ENCODE measurements around the gene LARP4. TPM values are rescaled to one million over a fixed set of nuclear protein-coding genes. Genes with fewer than 3 reads are reported as not detected.
"Not testable (repeated sequence)": the region's sequence is repeated elsewhere in the genome, so short reads cannot be mapped to it uniquely, and the experiment has no call there.

LARP4 gene
- total RNA-seq, 1 experiment from 2014 or later: 40.3 TPM

GRCh38 chr12:50403001-50403440 is 2.3 kb downstream of the LARP4 start:
- Histone ChIP-seq H3K27me3 (ENCODE audit: low read length) (no peaks in the 10 kb centered on the region), H3K4me3 (ENCODE audit: low read length) (peak overlapping the region; percentile 81), H3K27ac (ENCODE audit: low read length) (peak overlapping the region; percentile 93), H3K79me2 (ENCODE audit: low read length) (peaks cover 72% of the 10 kb centered on the region), H3K36me3 (ENCODE audit: insufficient read depth, low read length) (no peaks in the 10 kb centered on the region), H3K9ac (ENCODE audit: low read length) (peak overlapping the region; percentile 83), H3K9me2 (replicated peaks; ENCODE audit: insufficient read depth, low read length) (no peaks in the 10 kb centered on the region), H3K4me2 (ENCODE audit: low read depth, low read length, poor library complexity, severe bottlenecking) (peak overlapping the region; percentile 93), H3K4me1 (ENCODE audit: low read length) (peaks cover 26% of the 10 kb centered on the region), H3K9me3 (ENCODE audit: low read length) (no peaks in the 10 kb centered on the region), H2AFZ (ENCODE audit: low read length) (no peak overlapping the region), H4K20me1 (ENCODE audit: insufficient read depth, low read depth, low read length) (peaks cover 28% of the 10 kb centered on the region; the same call in 1 of the 2 replicates)
- peak; percentile 67 for DNase-seq

GRCh38 chr12:50404307-50404706 is 3.6 kb downstream of the LARP4 start:
- DNase-seq: no peak
- Histone ChIP-seq H3K4me2 (ENCODE audit: low read depth, low read length, poor library complexity, severe bottlenecking) (no peak overlapping the region), H3K36me3 (ENCODE audit: insufficient read depth, low read length) (no peaks in the 10 kb centered on the region), H3K9me3 (ENCODE audit: low read length) (no peaks in the 10 kb centered on the region), H4K20me1 (ENCODE audit: insufficient read depth, low read depth, low read length) (peaks cover 31% of the 10 kb centered on the region; the same call in 1 of the 2 replicates), H3K9ac (ENCODE audit: low read length) (no peak overlapping the region), H3K9me2 (replicated peaks; ENCODE audit: insufficient read depth, low read length) (no peaks in the 10 kb centered on the region), H2AFZ (ENCODE audit: low read length) (no peak overlapping the region), H3K4me3 (ENCODE audit: low read length) (no peak overlapping the region), H3K27me3 (ENCODE audit: low read length) (no peaks in the 10 kb centered on the region), H3K27ac (ENCODE audit: low read length) (no peak overlapping the region), H3K79me2 (ENCODE audit: low read length) (peaks cover 85% of the 10 kb centered on the region), H3K4me1 (ENCODE audit: low read length) (peaks cover 26% of the 10 kb centered on the region)

DNA sequence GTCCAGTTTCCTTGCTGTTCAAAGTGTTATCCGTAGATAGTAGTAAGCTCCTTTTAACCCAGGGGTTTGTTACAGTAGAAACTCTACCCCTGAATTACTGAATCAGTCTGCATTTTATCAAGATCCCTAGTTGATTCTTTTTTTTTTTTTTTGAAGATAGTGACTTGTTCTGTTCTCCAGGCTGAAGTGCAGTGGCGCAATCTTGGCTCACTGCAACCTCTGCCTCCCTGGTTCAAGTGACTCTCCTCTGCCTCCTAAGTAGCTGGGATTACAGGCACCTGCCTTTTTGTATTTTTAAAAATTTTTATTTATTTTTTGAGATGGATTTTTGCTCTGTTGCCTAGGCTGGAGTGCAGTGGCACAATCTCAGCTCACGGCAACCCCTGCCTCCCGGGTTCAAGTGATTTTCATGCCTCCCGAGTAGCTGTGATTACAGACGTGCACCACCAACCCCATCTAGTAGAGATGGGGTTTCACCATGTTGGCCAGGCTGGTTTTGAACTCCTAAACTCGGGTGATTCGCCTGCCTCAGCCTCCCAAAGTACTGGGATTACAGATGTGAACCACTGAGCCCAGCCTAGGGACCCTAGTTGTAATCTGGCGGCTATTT is 10.5 kb downstream of the LARP4 start:
- no peaks in the 10 kb centered on the region for H3K27me3 ChIP-seq (ENCODE audit: low read length)
- DNase-seq: no peak
- H3K4me2 ChIP-seq (ENCODE audit: low read depth, low read length, poor library complexity, severe bottlenecking): no peak overlapping the region
- H3K27ac ChIP-seq (ENCODE audit: low read length): no peak overlapping the region
- H4K20me1 ChIP-seq (ENCODE audit: insufficient read depth, low read depth, low read length): peaks cover 50% of the 10 kb centered on the region
- H3K9me3 ChIP-seq (ENCODE audit: low read length): no peaks in the 10 kb centered on the region
- H3K4me1 ChIP-seq (ENCODE audit: low read length): peaks cover 5% of the 10 kb centered on the region
- no peaks in the 10 kb centered on the region for H3K9me2 ChIP-seq (replicated peaks; ENCODE audit: insufficient read depth, low read length)
- H3K36me3 ChIP-seq (ENCODE audit: insufficient read depth, low read length): peaks cover 9% of the 10 kb centered on the region; the same call in 1 of the 2 replicates
- H3K9ac ChIP-seq (ENCODE audit: low read length): no peak overlapping the region
- peaks cover 98% of the 10 kb centered on the region for H3K79me2 ChIP-seq (ENCODE audit: low read length)
- no peak overlapping the region for H2AFZ ChIP-seq (ENCODE audit: low read length)
- H3K4me3 ChIP-seq (ENCODE audit: low read length): no peak overlapping the region

DNA sequence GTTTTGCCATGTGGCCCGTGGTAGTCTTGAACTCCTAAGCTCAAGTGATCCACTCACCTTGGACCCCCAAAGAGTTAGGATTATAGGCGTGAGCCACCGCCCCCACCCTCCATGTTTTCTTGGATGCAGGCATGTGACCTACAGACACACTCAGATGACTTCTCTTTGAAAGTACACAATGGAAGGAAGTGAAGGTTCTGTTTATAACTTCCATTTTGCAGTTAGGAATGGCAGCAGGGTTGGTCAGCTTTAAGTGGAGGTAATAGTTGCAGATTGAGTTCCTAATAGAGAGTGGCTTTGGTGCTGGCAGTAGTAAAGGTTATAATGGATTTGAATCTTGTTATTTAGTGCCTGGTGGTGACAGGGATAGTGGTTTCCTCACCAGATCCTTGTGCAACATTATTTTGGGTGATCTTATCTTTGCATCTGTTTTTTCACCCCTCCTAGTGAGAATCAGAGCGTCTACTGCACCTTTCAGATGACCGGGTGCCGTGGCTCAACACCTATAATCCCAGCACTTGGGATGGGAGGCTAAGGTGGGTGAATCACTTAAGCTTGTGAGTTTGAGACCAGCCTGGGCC is 15.3 kb downstream of the LARP4 start:
- H3K4me1 ChIP-seq (ENCODE audit: low read length): peaks cover 18% of the 10 kb centered on the region
- no peaks in the 10 kb centered on the region for H3K9me3 ChIP-seq (ENCODE audit: low read length)
- H3K9me2 ChIP-seq (replicated peaks; ENCODE audit: insufficient read depth, low read length): no peaks in the 10 kb centered on the region
- H4K20me1 ChIP-seq (ENCODE audit: insufficient read depth, low read depth, low read length): peaks cover 44% of the 10 kb centered on the region
- no peak for DNase-seq
- H3K4me3 ChIP-seq (ENCODE audit: low read length): no peak overlapping the region
- H3K9ac ChIP-seq (ENCODE audit: low read length): no peak overlapping the region
- peaks cover 15% of the 10 kb centered on the region; the same call in 1 of the 2 replicates for H3K36me3 ChIP-seq (ENCODE audit: insufficient read depth, low read length)
- no peak overlapping the region for H3K4me2 ChIP-seq (ENCODE audit: low read depth, low read length, poor library complexity, severe bottlenecking)
- no peak overlapping the region for H2AFZ ChIP-seq (ENCODE audit: low read length)
- no peaks in the 10 kb centered on the region for H3K27me3 ChIP-seq (ENCODE audit: low read length)
- no peak overlapping the region for H3K27ac ChIP-seq (ENCODE audit: low read length)
- peaks cover 100% of the 10 kb centered on the region for H3K79me2 ChIP-seq (ENCODE audit: low read length)

DNA sequence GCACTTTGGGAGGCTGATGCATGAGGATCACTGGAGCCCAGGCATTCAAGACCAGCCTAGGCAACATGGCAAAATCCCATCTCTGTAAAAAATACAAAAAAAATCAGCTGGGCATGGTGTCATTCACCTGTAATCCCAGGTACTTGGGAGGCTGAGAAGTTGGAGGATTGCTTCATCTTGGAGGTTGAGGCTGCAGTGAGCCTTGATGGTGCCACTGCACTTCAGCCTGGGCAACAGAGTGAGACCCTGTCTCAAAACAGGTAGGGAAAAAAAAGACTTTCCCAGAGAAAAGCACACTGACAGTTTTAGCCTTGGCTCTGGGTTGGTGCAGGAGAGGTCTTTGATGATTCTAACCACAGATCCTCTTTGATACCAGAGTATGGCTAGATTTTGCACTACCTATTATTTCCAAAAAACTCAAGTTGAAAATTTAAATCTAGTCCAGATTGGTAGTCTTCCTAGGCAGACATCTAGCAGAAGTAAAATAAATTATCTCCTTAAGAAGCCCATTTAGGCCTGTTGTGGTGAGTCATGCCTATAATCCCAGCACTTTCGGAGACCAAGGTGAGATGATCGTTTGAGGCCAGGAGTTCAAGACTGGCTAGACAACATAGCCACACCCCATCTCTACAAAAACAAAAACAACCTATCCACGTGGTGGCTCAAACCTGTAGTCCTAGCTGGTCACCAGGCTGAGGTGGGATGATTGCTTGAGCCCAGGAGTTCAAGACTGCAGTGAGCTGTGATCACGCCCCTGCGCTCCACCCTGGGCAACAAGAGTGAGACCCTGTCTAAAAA is 18.6 kb downstream of the LARP4 start:
- Histone ChIP-seq H4K20me1 (ENCODE audit: insufficient read depth, low read depth, low read length) (peaks cover 38% of the 10 kb centered on the region), H3K27me3 (ENCODE audit: low read length) (no peaks in the 10 kb centered on the region), H3K27ac (ENCODE audit: low read length) (no peak overlapping the region), H3K4me1 (ENCODE audit: low read length) (peaks cover 18% of the 10 kb centered on the region), H3K4me2 (ENCODE audit: low read depth, low read length, poor library complexity, severe bottlenecking) (no peak overlapping the region), H3K79me2 (ENCODE audit: low read length) (peaks cover 99% of the 10 kb centered on the region), H3K9ac (ENCODE audit: low read length) (no peak overlapping the region), H3K36me3 (ENCODE audit: insufficient read depth, low read length) (peaks cover 21% of the 10 kb centered on the region; the same call in 1 of the 2 replicates), H3K9me3 (ENCODE audit: low read length) (no peaks in the 10 kb centered on the region), H3K4me3 (ENCODE audit: low read length) (no peak overlapping the region), H3K9me2 (replicated peaks; ENCODE audit: insufficient read depth, low read length) (no peaks in the 10 kb centered on the region), H2AFZ (ENCODE audit: low read length) (no peak overlapping the region)
- DNase-seq: no peak

DNA sequence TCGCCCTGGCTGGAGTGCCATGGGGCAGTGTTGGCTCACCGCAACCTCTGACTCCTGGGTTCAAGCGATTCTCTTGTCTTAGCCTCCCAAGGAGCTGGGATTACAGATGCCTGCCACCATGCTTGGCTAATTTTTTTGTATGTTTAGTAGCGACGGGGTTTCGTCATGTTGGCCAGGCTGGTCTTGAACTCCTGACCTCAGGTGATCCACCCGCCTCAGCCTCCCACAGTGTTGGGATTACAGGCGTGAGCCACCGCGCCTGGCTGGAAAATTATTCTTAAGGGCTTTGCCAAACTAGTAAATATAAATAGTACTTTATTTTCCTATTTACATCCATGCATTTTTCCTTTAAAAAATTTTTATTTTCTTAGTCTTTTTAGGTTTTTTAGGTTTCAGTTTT is 22.2 kb downstream of the LARP4 start:
- not testable (repeated sequence) for H3K27ac ChIP-seq (ENCODE audit: low read length); H3K4me1 ChIP-seq (ENCODE audit: low read length); H3K9me3 ChIP-seq (ENCODE audit: low read length); H3K9ac ChIP-seq (ENCODE audit: low read length); H2AFZ ChIP-seq (ENCODE audit: low read length); DNase-seq; H3K4me3 ChIP-seq (ENCODE audit: low read length); H3K36me3 ChIP-seq (ENCODE audit: insufficient read depth, low read length); H3K27me3 ChIP-seq (ENCODE audit: low read length); H3K9me2 ChIP-seq (replicated peaks; ENCODE audit: insufficient read depth, low read length); H3K4me2 ChIP-seq (ENCODE audit: low read depth, low read length, poor library complexity, severe bottlenecking)
- Histone ChIP-seq H4K20me1 (ENCODE audit: insufficient read depth, low read depth, low read length) (peaks cover 30% of the 10 kb centered on the region), H3K79me2 (ENCODE audit: low read length) (peaks cover 96% of the 10 kb centered on the region)

GRCh38 chr12:50423342-50423741 is 22.7 kb downstream of the LARP4 start:
- not testable (repeated sequence) for H3K4me1 ChIP-seq (ENCODE audit: low read length); H3K9ac ChIP-seq (ENCODE audit: low read length); DNase-seq; H3K4me3 ChIP-seq (ENCODE audit: low read length); H3K36me3 ChIP-seq (ENCODE audit: insufficient read depth, low read length); H3K9me2 ChIP-seq (replicated peaks; ENCODE audit: insufficient read depth, low read length); H3K4me2 ChIP-seq (ENCODE audit: low read depth, low read length, poor library complexity, severe bottlenecking); H3K27me3 ChIP-seq (ENCODE audit: low read length); H3K9me3 ChIP-seq (ENCODE audit: low read length); H3K27ac ChIP-seq (ENCODE audit: low read length); H2AFZ ChIP-seq (ENCODE audit: low read length)
- peaks cover 30% of the 10 kb centered on the region for H4K20me1 ChIP-seq (ENCODE audit: insufficient read depth, low read depth, low read length)
- peaks cover 91% of the 10 kb centered on the region for H3K79me2 ChIP-seq (ENCODE audit: low read length)

DNA sequence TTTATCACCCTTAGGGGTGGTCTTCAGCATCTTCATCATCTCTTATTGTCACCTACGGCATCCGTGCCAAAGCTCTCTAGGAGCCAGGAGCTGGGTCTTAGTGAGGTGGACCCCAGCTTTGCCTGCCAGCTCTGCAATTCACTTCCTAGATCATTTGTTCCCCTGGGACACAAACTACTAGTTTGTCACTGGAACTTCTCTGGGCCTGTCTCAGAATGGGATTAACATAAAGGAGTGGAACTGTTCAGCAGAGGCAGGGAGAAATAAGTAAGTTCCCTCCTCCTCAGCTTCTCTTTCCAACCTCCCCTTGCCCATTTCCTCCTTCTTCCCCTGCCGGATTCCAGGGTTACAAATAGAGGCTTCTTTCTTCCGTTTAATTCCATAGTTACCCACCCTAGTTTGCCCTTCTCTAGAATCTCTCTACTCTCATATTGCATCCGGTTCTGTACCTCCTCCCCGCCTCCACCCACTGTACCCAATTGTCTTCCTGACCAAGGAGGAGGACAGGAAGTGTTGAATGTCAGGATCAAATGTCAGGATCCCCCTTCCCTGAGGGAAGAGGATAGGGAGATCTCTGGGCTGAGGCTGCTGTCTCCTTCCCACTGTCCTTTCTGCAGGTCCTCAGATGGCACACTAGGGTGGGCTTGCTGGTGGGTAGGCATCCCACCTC is 25.0 kb downstream of the LARP4 start:
- Histone ChIP-seq H3K4me3 (ENCODE audit: low read length) (no peak overlapping the region), H3K27ac (ENCODE audit: low read length) (no peak overlapping the region), H4K20me1 (ENCODE audit: insufficient read depth, low read depth, low read length) (peaks cover 24% of the 10 kb centered on the region), H3K27me3 (ENCODE audit: low read length) (no peaks in the 10 kb centered on the region), H3K4me2 (ENCODE audit: low read depth, low read length, poor library complexity, severe bottlenecking) (no peak overlapping the region), H2AFZ (ENCODE audit: low read length) (no peak overlapping the region), H3K4me1 (ENCODE audit: low read length) (no peaks in the 10 kb centered on the region), H3K9me3 (ENCODE audit: low read length) (no peaks in the 10 kb centered on the region), H3K79me2 (ENCODE audit: low read length) (peaks cover 83% of the 10 kb centered on the region), H3K9me2 (replicated peaks; ENCODE audit: insufficient read depth, low read length) (no peaks in the 10 kb centered on the region), H3K9ac (ENCODE audit: low read length) (no peak overlapping the region), H3K36me3 (ENCODE audit: insufficient read depth, low read length) (peaks cover 26% of the 10 kb centered on the region; the same call in 1 of the 2 replicates)
- DNase-seq: no peak

All from Karpas-422 (cell line).